GM19372 (cell line): ENCODE results near the gene TMEM59L.

Experiments used
- ATAC-seq: cut with Tn5 transposase; IDR thresholded peaks from one replicate; pipeline ENCODE4 v1.9.1; 2021; ENCODE audit warnings: mild to moderate bottlenecking, low read depth, moderate library complexity; ENCODE audit not compliant: unreplicated experiment

TMEM59L gene

GRCh38 chr19:18655173-18655844 is 42.6 kb downstream of the TMEM59L start:
- no peak for ATAC-seq

- no peak for ATAC-seq
These were observed 43.8 kb downstream of the TMEM59L start for GRCh38 chr19:18656337-18657086.

GRCh38 chr19:18657590-18658365 is 45.1 kb downstream of the TMEM59L start:
- no peak for ATAC-seq

- ATAC-seq = no peak
These were observed 45.7 kb downstream of the TMEM59L start for GRCh38 chr19:18658366-18658855.

- no peak for ATAC-seq
These were observed 46.8 kb downstream of the TMEM59L start for GRCh38 chr19:18659281-18660050.

GRCh38 chr19:18660051-18660910 is 47.6 kb downstream of the TMEM59L start:
- ATAC-seq = no peak

- no peak for ATAC-seq
These were observed 48.4 kb downstream of the TMEM59L start for GRCh38 chr19:18660939-18661670.

GRCh38 chr19:18662972-18663732 is 50.5 kb downstream of the TMEM59L start:
- ATAC-seq = no peak

GRCh38 chr19:18663940-18664530 is 51.4 kb downstream of the TMEM59L start:
- no peak for ATAC-seq

- no peak for ATAC-seq
These were observed 53.1 kb downstream of the TMEM59L start for GRCh38 chr19:18665771-18666202.

- no peak for ATAC-seq
These were observed 53.6 kb downstream of the TMEM59L start for GRCh38 chr19:18666317-18666716.

- no peak for ATAC-seq
These were observed 54.1 kb downstream of the TMEM59L start for GRCh38 chr19:18666784-18667183.

- no peak for ATAC-seq
These were observed 55.0 kb downstream of the TMEM59L start for GRCh38 chr19:18667531-18668251.

GRCh38 chr19:18668252-18668631 is 55.6 kb downstream of the TMEM59L start:
- no peak for ATAC-seq

- ATAC-seq = no peak
These were observed 56.3 kb downstream of the TMEM59L start for GRCh38 chr19:18668744-18669523.

GRCh38 chr19:18669524-18669817 is 56.8 kb downstream of the TMEM59L start:
- no peak for ATAC-seq
